ENCODE results near the gene ACOXL. TPM values are rescaled to one million over a fixed set of nuclear protein-coding genes. Genes with fewer than 3 reads are reported as not detected.

ACOXL gene
- total RNA-seq, 2 donors from 2014 or later, result 11.7 to 12.3 TPM

- Histone ChIP-seq H3K27ac (ENCODE audit: low read depth, low read length) (no peak overlapping the region), H3K36me3 (ENCODE audit: control insufficient read depth, insufficient read depth, low read length) (no peaks in the 10 kb centered on the region), H3K27me3 (ENCODE audit: control insufficient read depth, insufficient read depth, low read length, poor library complexity, severe bottlenecking) (no peaks in the 10 kb centered on the region), H3K9me3 (ENCODE audit: control insufficient read depth, low read length) (no peaks in the 10 kb centered on the region), H3K9ac (ENCODE audit: extremely low read depth, low read length, poor library complexity, severe bottlenecking) (no peak overlapping the region), H3K4me3 (ENCODE audit: low read length) (no peak overlapping the region), H3K4me1 (ENCODE audit: control insufficient read depth, insufficient read depth, low read length) (no peaks in the 10 kb centered on the region)
- Mint-ChIP-seq H3K27ac (no peak overlapping the region), H3K27me3 (ENCODE audit: insufficient read depth) (no peaks in the 10 kb centered on the region), H3K4me1 (peaks cover 8% of the 10 kb centered on the region), H3K36me3 (ENCODE audit: low read depth) (no peaks in the 10 kb centered on the region), H3K4me3 (no peak overlapping the region), H3K9me3 (peaks cover 5% of the 10 kb centered on the region)
- DNase-seq, result no peak
- no peak for TF ChIP-seq CTCF (conservative IDR thresholded peaks at IDR 0.05)
- WGBS, 2 experiments (ENCODE audit: insufficient coverage in 1 of 2, insufficient read length in 1 of 2), result 97 to 100% methylated on average over 1 to 6 of the region's 6 CpGs
Measured at GRCh38 chr2:110875384-110875725, 143.0 kb downstream of the ACOXL start.

- Mint-ChIP-seq H3K27ac (no peak overlapping the region), H3K4me3 (no peak overlapping the region), H3K4me1 (peaks cover 8% of the 10 kb centered on the region), H3K9me3 (peaks cover 6% of the 10 kb centered on the region), H3K36me3 (ENCODE audit: low read depth) (peaks cover under 1% of the 10 kb centered on the region), H3K27me3 (ENCODE audit: insufficient read depth) (no peaks in the 10 kb centered on the region)
- no peaks in the 10 kb centered on the region for H3K36me3 ChIP-seq (ENCODE audit: control insufficient read depth, insufficient read depth, low read length)
- no peak overlapping the region for H3K9ac ChIP-seq (ENCODE audit: extremely low read depth, low read length, poor library complexity, severe bottlenecking)
- H3K4me1 ChIP-seq (ENCODE audit: control insufficient read depth, insufficient read depth, low read length), result no peaks in the 10 kb centered on the region
- H3K27me3 ChIP-seq (ENCODE audit: control insufficient read depth, insufficient read depth, low read length, poor library complexity, severe bottlenecking), result no peaks in the 10 kb centered on the region
- WGBS, 2 experiments (ENCODE audit: insufficient coverage in 1 of 2, insufficient read length in 1 of 2), result 91 to 94% methylated on average over 12 to 18 of the region's 18 CpGs
- H3K27ac ChIP-seq (ENCODE audit: low read depth, low read length), result no peak overlapping the region
- peak; percentile 78 for DNase-seq
- H3K4me3 ChIP-seq (ENCODE audit: low read length), result no peak overlapping the region
- H3K9me3 ChIP-seq (ENCODE audit: control insufficient read depth, low read length), result no peaks in the 10 kb centered on the region
- peak; percentile 78 for TF ChIP-seq CTCF (conservative IDR thresholded peaks at IDR 0.05)
Measured at GRCh38 chr2:110876167-110876999, 144.0 kb downstream of the ACOXL start.

GRCh38 chr2:110877031-110877827, 144.9 kb downstream of the ACOXL start:
- Histone ChIP-seq H3K27ac (ENCODE audit: low read depth, low read length) (no peak overlapping the region), H3K27me3 (ENCODE audit: control insufficient read depth, insufficient read depth, low read length, poor library complexity, severe bottlenecking) (no peaks in the 10 kb centered on the region), H3K4me1 (ENCODE audit: control insufficient read depth, insufficient read depth, low read length) (no peaks in the 10 kb centered on the region), H3K9ac (ENCODE audit: extremely low read depth, low read length, poor library complexity, severe bottlenecking) (no peak overlapping the region), H3K36me3 (ENCODE audit: control insufficient read depth, insufficient read depth, low read length) (no peaks in the 10 kb centered on the region), H3K4me3 (ENCODE audit: low read length) (no peak overlapping the region), H3K9me3 (ENCODE audit: control insufficient read depth, low read length) (no peaks in the 10 kb centered on the region)
- TF ChIP-seq CTCF (conservative IDR thresholded peaks at IDR 0.05), result no peak
- DNase-seq, result no peak
- no peak overlapping the region for H3K27ac Mint-ChIP-seq
- no peak overlapping the region for H3K4me3 Mint-ChIP-seq
- no peaks in the 10 kb centered on the region for H3K27me3 Mint-ChIP-seq (ENCODE audit: insufficient read depth)
- peaks cover 8% of the 10 kb centered on the region for H3K4me1 Mint-ChIP-seq
- peaks cover 7% of the 10 kb centered on the region for H3K9me3 Mint-ChIP-seq
- peaks cover 5% of the 10 kb centered on the region for H3K36me3 Mint-ChIP-seq (ENCODE audit: low read depth)
- 83% methylated on average over 12 to 18 of the region's 18 CpGs for WGBS, 2 experiments (ENCODE audit: insufficient coverage in 1 of 2, insufficient read length in 1 of 2)
